Epithelial cell of umbilical artery (primary cell): ENCODE measurements around the gene OPRD1. TPM values are rescaled to one million over a fixed set of nuclear protein-coding genes. Genes with fewer than 3 reads are reported as not detected.

Experiments used
- total RNA-seq: library from RNA; depleted of rRNA; stranded (reverse); fragments of >200 nt; gene quantifications from 2 replicates; pipeline ENCODE4 v1.2.3, GENCODE V29; 2014

OPRD1 gene
- not detected in 2 replicates for total RNA-seq

GRCh38 chr1:28811766-28812668, at the start of gene OPRD1:
Gene OPRD1 (plus strand): TSS chr1:28812170. CDS start chr1:28812384, 214 bp downstream.

DNA sequence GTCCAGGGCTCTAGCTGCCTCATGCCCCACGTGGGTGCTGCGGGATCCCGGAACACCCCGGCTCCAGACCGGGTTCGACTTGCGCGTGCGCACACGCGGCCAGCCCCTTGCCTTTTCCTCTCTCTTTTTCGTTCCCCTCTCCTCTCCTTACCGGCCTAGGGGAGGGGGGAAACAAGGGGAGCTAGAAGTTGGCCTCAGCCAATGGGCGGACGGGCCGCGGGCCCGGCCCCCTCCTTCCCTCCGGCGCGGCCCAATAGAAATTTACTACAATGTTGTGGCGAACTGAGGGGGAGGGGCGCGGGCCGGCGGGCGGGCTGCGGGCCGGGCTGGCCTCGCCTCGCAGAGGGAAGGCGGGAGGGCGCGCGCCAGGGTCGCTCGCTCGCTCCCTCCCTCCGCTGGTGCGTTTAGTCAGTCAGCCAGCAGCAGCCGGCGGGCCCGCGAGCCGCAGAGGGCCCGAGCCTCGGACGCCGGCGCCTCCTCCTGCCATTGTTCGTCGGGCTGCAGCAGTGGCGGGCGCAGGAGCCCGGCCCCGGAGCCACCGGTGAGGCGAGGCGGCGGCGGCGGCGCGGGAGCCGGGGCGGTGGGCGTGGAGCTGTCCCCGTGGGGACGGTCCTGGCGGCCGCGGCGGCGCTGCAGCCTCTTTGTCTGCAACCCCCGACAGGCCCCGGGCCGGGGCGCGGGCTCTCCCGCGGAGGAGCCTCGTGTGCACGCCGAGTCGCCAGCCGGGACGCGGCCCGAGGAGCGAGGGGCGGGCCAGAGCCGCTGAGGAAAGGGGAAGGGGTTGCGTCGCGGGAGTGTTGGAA, 102.5 kb downstream of the OPRD1 start, which contains the start of gene EPB41:
Gene EPB41 (plus strand): TSS at position 342 of the 803 bp plus-strand sequence. CDS start 72,869 bp downstream, outside the sequence.

Other genes starting within 250 kb of the OPRD1 start
- gene RAB42, start 219.9 kb upstream of the OPRD1 start, total RNA-seq = 0.97 TPM in 1 of 2 replicates, not detected in the other
- 24.4 and 39.8 TPM in 2 replicates for gene TAF12, start 169.1 kb upstream of the OPRD1 start, total RNA-seq
- gene RNU11, start 163.6 kb upstream of the OPRD1 start, total RNA-seq = not detected in 2 replicates
- gene GMEB1, start 143.4 kb upstream of the OPRD1 start, total RNA-seq = 7.5 and 11.1 TPM in 2 replicates
- 81.5 and 89.5 TPM in 2 replicates for gene YTHDF2, start 75.2 kb upstream of the OPRD1 start, total RNA-seq
- gene EPB41, start 102.4 kb downstream of the OPRD1 start, total RNA-seq = 22.1 and 31.8 TPM in 2 replicates